ENCODE results near the gene PRKAA1.

- no peak for TF ChIP-seq CTCF (conservative IDR thresholded peaks at IDR 0.05)
- TF ChIP-seq ZFX (IDR thresholded peaks at IDR 0.05): no peak
These were observed 18.6 kb downstream of the PRKAA1 start for GRCh38 chr5:40779561-40779960.
